ENCODE measurements around the gene SLX4IP. TPM values are rescaled to one million over a fixed set of nuclear protein-coding genes. Genes with fewer than 3 reads are reported as not detected.

SLX4IP gene
- polyA plus RNA-seq, 3 donors, result 0.76 to 2.5 (median 1.1) TPM

DNA sequence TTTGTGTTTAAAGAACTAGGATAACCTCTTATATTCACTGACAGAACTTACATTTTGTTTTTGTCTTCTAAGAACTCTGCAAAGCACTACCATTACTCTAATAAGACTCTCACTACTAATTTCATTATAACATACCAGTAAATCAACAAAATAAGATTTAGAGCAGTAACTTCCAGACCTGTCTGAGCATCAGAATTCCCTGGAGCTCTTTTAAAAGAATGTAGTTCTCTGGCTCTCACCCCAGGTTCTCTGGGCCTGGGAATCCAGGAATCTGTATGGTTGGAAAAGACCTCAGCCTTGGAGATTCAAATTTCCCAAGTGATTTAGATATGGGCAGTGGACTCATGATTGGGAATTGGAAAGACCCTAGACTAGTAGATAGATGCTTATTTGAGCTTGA is 149.3 kb downstream of the SLX4IP start:
- peaks cover 0 to 3% (median 2%) of the 10 kb centered on the region in 3 donors for H3K27me3 Mint-ChIP-seq (ENCODE audit: low read depth in 3 of 3)
- H3K27ac ChIP-seq (ENCODE audit: low read depth in 1 of 2, low read length in 2 of 2), result no peak overlapping the region
- DNase-seq, result no peak
- no peaks in the 10 kb centered on the region for H3K4me1 Mint-ChIP-seq
- peaks cover 2 to 15% of the 10 kb centered on the region in 2 donors for H3K36me3 Mint-ChIP-seq
- no peaks in the 10 kb centered on the region for H3K4me1 ChIP-seq (ENCODE audit: control insufficient read depth in 1 of 2, insufficient read depth in 2 of 2, low read length in 2 of 2)
- no peak overlapping the region for H2AFZ ChIP-seq (ENCODE audit: insufficient read depth, low read depth, low read length, poor library complexity, severe bottlenecking)
- H3K27me3 ChIP-seq (ENCODE audit: control insufficient read depth in 2 of 2, insufficient read depth in 2 of 2, low read length in 2 of 2), result no peaks in the 10 kb centered on the region
- no peak overlapping the region for H3K4me3 Mint-ChIP-seq
- H3K4me2 ChIP-seq (replicated peaks; ENCODE audit: extremely low read depth, low read length, poor library complexity, severe bottlenecking), result no peak overlapping the region
- no peak overlapping the region for H3K27ac Mint-ChIP-seq
- no peak overlapping the region for H3K4me3 ChIP-seq (replicated peaks in 1 of 3; ENCODE audit: low read depth in 2 of 3, low read length in 3 of 3)
- peaks cover 0 to 2% (median 0%) of the 10 kb centered on the region in 7 donors for H3K9me3 Mint-ChIP-seq
- peaks cover 0 to 9% of the 10 kb centered on the region in 2 donors for H3K36me3 ChIP-seq (replicated peaks in 1 of 2; ENCODE audit: control insufficient read depth in 1 of 2, insufficient read depth in 2 of 2, low read length in 2 of 2)
- TF ChIP-seq, protein P1, sequence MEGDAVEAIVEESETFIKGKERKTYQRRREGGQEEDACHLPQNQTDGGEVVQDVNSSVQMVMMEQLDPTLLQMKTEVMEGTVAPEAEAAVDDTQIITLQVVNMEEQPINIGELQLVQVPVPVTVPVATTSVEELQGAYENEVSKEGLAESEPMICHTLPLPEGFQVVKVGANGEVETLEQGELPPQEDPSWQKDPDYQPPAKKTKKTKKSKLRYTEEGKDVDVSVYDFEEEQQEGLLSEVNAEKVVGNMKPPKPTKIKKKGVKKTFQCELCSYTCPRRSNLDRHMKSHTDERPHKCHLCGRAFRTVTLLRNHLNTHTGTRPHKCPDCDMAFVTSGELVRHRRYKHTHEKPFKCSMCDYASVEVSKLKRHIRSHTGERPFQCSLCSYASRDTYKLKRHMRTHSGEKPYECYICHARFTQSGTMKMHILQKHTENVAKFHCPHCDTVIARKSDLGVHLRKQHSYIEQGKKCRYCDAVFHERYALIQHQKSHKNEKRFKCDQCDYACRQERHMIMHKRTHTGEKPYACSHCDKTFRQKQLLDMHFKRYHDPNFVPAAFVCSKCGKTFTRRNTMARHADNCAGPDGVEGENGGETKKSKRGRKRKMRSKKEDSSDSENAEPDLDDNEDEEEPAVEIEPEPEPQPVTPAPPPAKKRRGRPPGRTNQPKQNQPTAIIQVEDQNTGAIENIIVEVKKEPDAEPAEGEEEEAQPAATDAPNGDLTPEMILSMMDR (IDR thresholded peaks at IDR 0.05), result no peak
- no peaks in the 10 kb centered on the region for H3K9me3 ChIP-seq (replicated peaks in 1 of 2; ENCODE audit: control insufficient read depth in 1 of 2, insufficient read depth in 1 of 2, low read length in 2 of 2)
- H3K79me2 ChIP-seq (ENCODE audit: insufficient read depth, low read length), result no peaks in the 10 kb centered on the region
- no peaks in the 10 kb centered on the region for H4K20me1 ChIP-seq (ENCODE audit: insufficient read depth, low read length)
- intact Hi-C loops (cut with micrococcal nuclease), result no loop called here
- no peak overlapping the region for H3K9ac ChIP-seq (ENCODE audit: insufficient read depth, low read length, poor library complexity, severe bottlenecking)

DNA sequence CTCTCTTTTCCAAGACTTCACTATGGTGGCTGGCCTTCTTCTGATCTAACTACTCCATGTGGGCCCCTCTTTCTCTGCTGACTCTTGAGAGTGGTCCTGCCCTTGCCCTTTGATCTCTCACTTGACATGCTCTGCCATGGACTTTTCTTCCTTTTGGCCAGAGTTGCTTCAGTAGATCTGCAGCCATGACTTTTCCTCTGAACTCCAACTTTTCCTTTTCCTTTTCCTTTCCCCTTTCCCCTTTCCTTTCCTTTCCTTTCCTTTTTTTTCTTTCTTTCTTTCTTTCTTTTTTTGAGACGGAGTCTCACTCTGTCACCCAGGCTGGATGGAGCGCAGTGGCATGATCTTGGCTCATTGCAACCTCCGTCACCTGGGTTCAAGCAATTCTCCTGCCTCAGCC is 150.2 kb downstream of the SLX4IP start:
- no peak overlapping the region for H2AFZ ChIP-seq (ENCODE audit: insufficient read depth, low read depth, low read length, poor library complexity, severe bottlenecking)
- H4K20me1 ChIP-seq (ENCODE audit: insufficient read depth, low read length), result no peaks in the 10 kb centered on the region
- no peak overlapping the region for H3K4me3 Mint-ChIP-seq
- peaks cover 0 to 3% (median 2%) of the 10 kb centered on the region in 3 donors for H3K27me3 Mint-ChIP-seq (ENCODE audit: low read depth in 3 of 3)
- H3K9me3 Mint-ChIP-seq, result peaks cover 0 to 2% (median 0%) of the 10 kb centered on the region in 7 donors
- no peaks in the 10 kb centered on the region for H3K4me1 Mint-ChIP-seq
- H3K36me3 ChIP-seq (replicated peaks in 1 of 2; ENCODE audit: control insufficient read depth in 1 of 2, insufficient read depth in 2 of 2, low read length in 2 of 2), result peaks cover 0 to 9% of the 10 kb centered on the region in 2 donors
- no peaks in the 10 kb centered on the region for H3K4me1 ChIP-seq (ENCODE audit: control insufficient read depth in 1 of 2, insufficient read depth in 2 of 2, low read length in 2 of 2)
- peaks cover 2 to 15% of the 10 kb centered on the region in 2 donors for H3K36me3 Mint-ChIP-seq
- H3K79me2 ChIP-seq (ENCODE audit: insufficient read depth, low read length), result no peaks in the 10 kb centered on the region
- TF ChIP-seq, protein P1 (IDR thresholded peaks at IDR 0.05), result no peak
- WGBS (ENCODE audit: insufficient coverage), result 100% methylated on average over 1 of the region's 3 CpGs
- no peak for DNase-seq
- H3K9me3 ChIP-seq (replicated peaks in 1 of 2; ENCODE audit: control insufficient read depth in 1 of 2, insufficient read depth in 1 of 2, low read length in 2 of 2), result no peaks in the 10 kb centered on the region
- H3K27ac Mint-ChIP-seq, result no peak overlapping the region
- no peak overlapping the region for H3K4me3 ChIP-seq (replicated peaks in 1 of 3; ENCODE audit: low read depth in 2 of 3, low read length in 3 of 3)
- H3K27me3 ChIP-seq (ENCODE audit: control insufficient read depth in 2 of 2, insufficient read depth in 2 of 2, low read length in 2 of 2), result no peaks in the 10 kb centered on the region
- intact Hi-C loops (cut with micrococcal nuclease), result no loop called here
- no peak overlapping the region for H3K4me2 ChIP-seq (replicated peaks; ENCODE audit: extremely low read depth, low read length, poor library complexity, severe bottlenecking)
- H3K9ac ChIP-seq (ENCODE audit: insufficient read depth, low read length, poor library complexity, severe bottlenecking), result no peak overlapping the region
- no peak overlapping the region for H3K27ac ChIP-seq (ENCODE audit: low read depth in 1 of 2, low read length in 2 of 2)

Measured in CD14-positive monocyte (primary cell).